Glutamatergic neuron (in vitro differentiated cells): ENCODE results near the gene PRKCG. TPM values are rescaled to one million over a fixed set of nuclear protein-coding genes. Genes with fewer than 3 reads are reported as not detected.

ENCODE experiments used
- DNase-seq: peaks from one replicate; pipeline ENCODE4 v3.0.0; 2022
- H3K27ac Mint-ChIP-seq: one replicate; pipeline ENCODE4 v1.8.0; 2020; ENCODE audit warnings: mild to moderate bottlenecking, mixed read lengths, inconsistent platforms; ENCODE audit not compliant: unreplicated experiment
- H3K27me3 Mint-ChIP-seq: one replicate; pipeline ENCODE4 v1.8.0; 2020; ENCODE audit warnings: mild to moderate bottlenecking, moderate library complexity, mixed read lengths, inconsistent platforms; ENCODE audit not compliant: unreplicated experiment
- H3K36me3 Mint-ChIP-seq: one replicate; pipeline ENCODE4 v1.8.0; 2020; ENCODE audit warnings: mild to moderate bottlenecking, mixed read lengths, inconsistent platforms; ENCODE audit not compliant: unreplicated experiment
- H3K4me1 Mint-ChIP-seq: one replicate; pipeline ENCODE4 v1.8.0; 2020; ENCODE audit warnings: mild to moderate bottlenecking, low read depth, mixed read lengths, inconsistent platforms; ENCODE audit not compliant: unreplicated experiment
- H3K4me3 Mint-ChIP-seq: one replicate; pipeline ENCODE4 v1.8.0; 2020; ENCODE audit warnings: mild to moderate bottlenecking, mixed read lengths, inconsistent platforms; ENCODE audit not compliant: unreplicated experiment
- H3K9me3 Mint-ChIP-seq: one replicate; pipeline ENCODE4 v1.8.0; 2020; ENCODE audit warnings: mild to moderate bottlenecking, moderate library complexity, mixed read lengths, inconsistent platforms; ENCODE audit not compliant: unreplicated experiment
- total RNA-seq: library from RNA; stranded (reverse); fragmentation: NEBNext Ultra II Directional; extraction: Animal tissue kit (Norgen Biotek cat#: 25700); gene quantifications from one replicate; pipeline ENCODE4 v1.2.1, GENCODE V29; 2021; ENCODE audit not compliant: unreplicated experiment
- TF ChIP-seq, protein P1 (sequence below): fragments of 200-600 bp; sonication (generic); IDR thresholded peaks from one replicate; pipeline ENCODE4 v1.5.0; 2021; ENCODE audit not compliant: partially characterized antibody, unreplicated experiment

PRKCG gene
- total RNA-seq, 1 donor from 2014 or later, result 33.1 TPM

DNA sequence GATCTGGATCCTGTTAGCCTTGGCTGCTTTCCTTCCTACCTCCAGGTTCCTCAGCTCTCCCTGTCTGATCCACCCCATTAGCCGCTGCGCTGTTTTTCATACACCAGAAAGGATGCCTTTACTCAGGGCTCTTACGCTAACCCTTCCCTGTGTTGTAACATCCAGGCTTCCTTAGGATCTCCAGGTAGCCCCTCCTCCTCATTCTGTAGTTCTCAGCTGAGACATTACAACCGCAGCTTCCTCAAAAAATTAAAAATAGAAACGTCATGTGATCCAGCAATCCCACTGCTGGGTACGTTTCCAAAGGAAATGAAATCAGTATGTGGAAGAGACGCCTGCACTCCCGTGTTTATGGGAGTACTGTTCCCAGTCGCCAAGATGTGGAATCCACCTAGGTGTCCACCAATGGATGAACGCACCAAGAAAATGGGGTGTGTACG is 32.7 kb upstream of the PRKCG start:
- H3K27ac Mint-ChIP-seq, result no peak overlapping the region

DNA sequence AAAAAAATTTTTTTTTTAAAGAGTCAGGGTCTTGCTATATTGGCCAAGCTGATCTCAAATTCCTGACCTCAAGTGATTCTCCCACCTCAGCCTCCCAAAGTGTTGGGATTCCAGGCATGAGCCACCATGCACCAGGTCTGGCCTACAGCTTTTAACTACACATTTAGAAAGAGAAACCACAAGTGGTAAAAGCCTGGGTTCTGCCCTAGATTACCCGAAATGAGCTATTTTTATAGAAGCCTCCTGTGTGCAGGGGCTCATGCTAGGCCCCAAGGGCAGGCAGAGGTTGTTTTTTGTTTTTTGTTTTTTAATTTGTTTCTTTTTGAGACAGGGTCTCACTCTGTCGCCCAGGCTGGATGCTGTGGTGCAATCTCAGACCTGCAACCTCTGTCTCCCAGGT is 28.3 kb upstream of the PRKCG start:
- H3K36me3 Mint-ChIP-seq, result peaks cover 5% of the 10 kb centered on the region
- H3K9me3 Mint-ChIP-seq, result peaks cover 5% of the 10 kb centered on the region
- peaks cover 7% of the 10 kb centered on the region for H3K27me3 Mint-ChIP-seq
- H3K4me3 Mint-ChIP-seq, result no peak overlapping the region
- no peak overlapping the region for H3K27ac Mint-ChIP-seq
- no peak for DNase-seq
- peaks cover 8% of the 10 kb centered on the region for H3K4me1 Mint-ChIP-seq
- TF ChIP-seq, protein P1, sequence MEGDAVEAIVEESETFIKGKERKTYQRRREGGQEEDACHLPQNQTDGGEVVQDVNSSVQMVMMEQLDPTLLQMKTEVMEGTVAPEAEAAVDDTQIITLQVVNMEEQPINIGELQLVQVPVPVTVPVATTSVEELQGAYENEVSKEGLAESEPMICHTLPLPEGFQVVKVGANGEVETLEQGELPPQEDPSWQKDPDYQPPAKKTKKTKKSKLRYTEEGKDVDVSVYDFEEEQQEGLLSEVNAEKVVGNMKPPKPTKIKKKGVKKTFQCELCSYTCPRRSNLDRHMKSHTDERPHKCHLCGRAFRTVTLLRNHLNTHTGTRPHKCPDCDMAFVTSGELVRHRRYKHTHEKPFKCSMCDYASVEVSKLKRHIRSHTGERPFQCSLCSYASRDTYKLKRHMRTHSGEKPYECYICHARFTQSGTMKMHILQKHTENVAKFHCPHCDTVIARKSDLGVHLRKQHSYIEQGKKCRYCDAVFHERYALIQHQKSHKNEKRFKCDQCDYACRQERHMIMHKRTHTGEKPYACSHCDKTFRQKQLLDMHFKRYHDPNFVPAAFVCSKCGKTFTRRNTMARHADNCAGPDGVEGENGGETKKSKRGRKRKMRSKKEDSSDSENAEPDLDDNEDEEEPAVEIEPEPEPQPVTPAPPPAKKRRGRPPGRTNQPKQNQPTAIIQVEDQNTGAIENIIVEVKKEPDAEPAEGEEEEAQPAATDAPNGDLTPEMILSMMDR, result no peak

More for the DNA sequence above, 32.7 kb upstream of the PRKCG start:
- Mint-ChIP-seq H3K9me3 (peaks cover 13% of the 10 kb centered on the region), H3K36me3 (peaks cover 5% of the 10 kb centered on the region), H3K4me1 (peaks cover 12% of the 10 kb centered on the region), H3K4me3 (peak overlapping the region; percentile 4), H3K27me3 (peaks cover 14% of the 10 kb centered on the region)
- TF ChIP-seq, protein P1, result no peak
- no peak for DNase-seq

DNA sequence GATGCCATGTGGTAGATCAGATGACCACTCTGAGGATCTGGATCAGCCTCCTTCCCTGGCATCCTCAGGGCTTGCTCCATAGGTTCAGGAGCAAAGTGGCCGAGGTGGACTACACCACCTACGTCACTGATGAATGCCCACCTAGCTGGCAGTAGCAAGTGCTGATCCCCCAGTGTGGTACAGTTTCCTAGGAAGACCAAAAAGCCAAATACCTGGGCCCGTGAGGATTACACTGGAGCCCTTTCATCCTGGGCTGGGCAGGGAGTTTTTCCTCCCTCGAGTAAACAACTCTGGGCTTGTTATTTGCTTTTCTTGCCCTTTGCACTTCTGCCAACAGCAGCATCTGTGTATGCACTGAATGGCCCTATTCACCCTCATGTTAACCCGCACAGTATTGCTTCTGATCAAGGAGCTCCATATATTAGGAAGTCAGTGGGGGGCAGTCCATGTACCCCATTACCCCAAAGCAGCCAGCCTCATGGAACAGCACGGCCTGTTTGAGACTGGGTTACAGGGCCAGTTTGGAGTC is 17.6 kb upstream of the PRKCG start:
- H3K36me3 Mint-ChIP-seq, result no peaks in the 10 kb centered on the region
- H3K9me3 Mint-ChIP-seq, result peaks cover 9% of the 10 kb centered on the region
- H3K4me1 Mint-ChIP-seq, result no peaks in the 10 kb centered on the region
- H3K4me3 Mint-ChIP-seq, result no peak overlapping the region
- TF ChIP-seq, protein P1, result no peak
- H3K27me3 Mint-ChIP-seq, result peaks cover 12% of the 10 kb centered on the region
- no peak overlapping the region for H3K27ac Mint-ChIP-seq
- DNase-seq, result no peak

DNA sequence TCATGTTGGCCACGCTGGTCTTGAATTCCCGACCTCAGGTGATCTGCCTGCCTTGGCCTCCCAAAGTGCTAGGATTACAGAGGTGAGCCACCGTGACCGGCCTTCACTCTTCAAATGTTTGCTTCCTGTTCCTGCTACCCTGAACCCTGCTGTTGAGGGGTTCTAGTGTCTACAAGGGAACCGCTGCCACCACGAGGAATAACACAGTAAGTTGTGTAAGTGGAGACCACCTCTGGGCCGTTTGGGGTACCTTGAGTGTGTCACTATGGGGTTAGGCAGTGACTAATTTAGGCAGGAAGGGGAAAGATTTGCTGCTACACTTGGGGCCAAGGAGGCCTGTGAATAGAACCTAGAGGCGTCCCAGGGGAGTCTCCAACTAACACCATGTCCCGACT is 16.5 kb upstream of the PRKCG start:
- TF ChIP-seq, protein P1, result no peak
- Mint-ChIP-seq H3K27ac (peak overlapping the region; percentile 95), H3K4me3 (peak overlapping the region; percentile 84), H3K36me3 (no peaks in the 10 kb centered on the region), H3K4me1 (no peaks in the 10 kb centered on the region), H3K9me3 (peaks cover 9% of the 10 kb centered on the region), H3K27me3 (peaks cover 12% of the 10 kb centered on the region)
- DNase-seq, result no peak

DNA sequence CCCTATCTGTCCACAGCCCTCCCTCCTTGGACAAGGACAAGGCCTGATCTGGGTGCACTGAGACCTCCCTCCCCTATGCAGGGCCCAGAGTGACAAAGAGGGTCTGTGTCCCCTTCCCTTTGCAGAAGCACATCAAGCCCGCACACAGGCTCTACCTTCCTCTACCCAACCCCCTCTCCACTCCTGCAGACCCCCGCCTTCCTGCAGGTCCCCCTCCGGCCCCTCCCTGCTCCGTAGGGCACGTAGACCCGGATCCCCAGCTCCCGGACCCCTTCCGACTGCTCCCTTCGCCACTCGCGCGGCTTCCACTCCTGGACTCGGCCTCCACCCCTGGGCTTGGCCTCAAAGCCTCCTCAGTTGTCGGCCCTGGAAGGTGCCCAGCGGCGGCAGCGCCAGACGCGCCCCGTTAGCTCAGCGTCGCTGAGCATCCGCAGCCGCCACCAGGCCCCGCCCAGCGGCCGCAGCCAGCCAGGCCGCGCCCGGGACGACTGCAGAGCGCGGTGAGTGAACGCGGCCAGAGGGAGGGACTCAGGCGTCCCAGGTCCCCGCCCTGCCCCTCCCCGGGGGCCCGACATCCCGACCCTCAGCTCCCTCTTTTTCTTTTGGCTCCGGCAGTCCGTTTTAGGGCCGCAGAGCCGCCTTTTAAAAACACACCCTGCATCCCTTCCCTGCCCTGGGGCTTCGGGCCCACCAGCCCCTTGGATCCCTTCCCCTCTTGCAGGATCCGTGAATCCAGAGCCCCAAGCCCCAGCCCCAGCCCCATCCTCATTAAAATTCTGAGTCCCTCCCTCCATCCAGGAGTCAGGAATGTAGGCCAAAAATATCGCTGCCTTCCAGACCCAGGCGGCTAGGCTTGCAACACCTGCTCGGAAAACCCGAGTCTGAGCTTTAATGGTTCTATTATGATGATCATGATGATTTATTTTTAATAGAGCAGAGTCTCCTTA is 15.8 kb upstream of the PRKCG start:
- Mint-ChIP-seq H3K9me3 (peaks cover 11% of the 10 kb centered on the region), H3K36me3 (no peaks in the 10 kb centered on the region), H3K4me3 (peak overlapping the region; percentile 91), H3K27me3 (peaks cover 12% of the 10 kb centered on the region), H3K27ac (peak overlapping the region; percentile 99), H3K4me1 (peaks cover 2% of the 10 kb centered on the region)
- DNase-seq, result peak; percentile 82
- TF ChIP-seq, protein P1, result no peak
